HepG2 (cell line): ENCODE results near the gene FBXO2. TPM values are rescaled to one million over a fixed set of nuclear protein-coding genes. Genes with fewer than 3 reads are reported as not detected.
A peak's percentile ranks its signal among the peaks of the same experiment; 100 is the strongest.

Experiments
- ATF1 ChIP-seq: IDR thresholded peaks from 2 replicates; pipeline ENCODE4 v1.6.1; 2016; ENCODE audit warnings: mild to moderate bottlenecking, control low read depth
- ATF3 ChIP-seq: sonication (generic); formaldehyde crosslinking; IDR thresholded peaks from 2 replicates; pipeline ENCODE4 v1.4.0; 2020; ENCODE audit warnings: missing genetic modification reagents
- CCAR2 ChIP-seq: fragments of 200-400 bp; formaldehyde crosslinking; optimal IDR thresholded peaks from 2 replicates; pipeline ENCODE3; 2018; ENCODE audit warnings: low read depth, mild to moderate bottlenecking, low read length, moderate library complexity
- CCDC6 ChIP-seq: sonication (generic); formaldehyde crosslinking; IDR thresholded peaks from 2 replicates; pipeline ENCODE4 v1.8.1; 2022; ENCODE audit warnings: mild to moderate bottlenecking, missing genetic modification reagents, moderate library complexity
- CEBPB ChIP-seq: IDR thresholded peaks from 2 replicates; pipeline ENCODE4 v1.6.1; 2011; ENCODE audit warnings: low read depth, low read length, improper control_type of control experiment, borderline replicate concordance
- E2F5 ChIP-seq: sonication (generic); formaldehyde crosslinking; conservative IDR thresholded peaks from 2 replicates; pipeline ENCODE4 v1.4.0; 2020; ENCODE audit warnings: missing genetic modification reagents
- ELF3 ChIP-seq: IDR thresholded peaks from 2 replicates; pipeline ENCODE4 v1.6.1; 2016; ENCODE audit warnings: missing genetic modification reagents, missing compliant biosample characterization
- HDAC6 ChIP-seq: fragments of 200-600 bp; sonication (generic); IDR thresholded peaks from 2 replicates; pipeline ENCODE4 v1.7.0; 2017; ENCODE audit warnings: mild to moderate bottlenecking, antibody characterized with exemption, low read length, low read depth
- HHEX ChIP-seq: IDR thresholded peaks from 2 replicates; pipeline ENCODE4 v1.6.1; 2016; ENCODE audit warnings: control low read depth
- HINFP ChIP-seq: sonication (generic); formaldehyde crosslinking; IDR thresholded peaks from 2 replicates; pipeline ENCODE4 v1.4.0; 2020; ENCODE audit warnings: low read depth, mild to moderate bottlenecking, missing genetic modification reagents
- KDM1A ChIP-seq: IDR thresholded peaks from 2 replicates; pipeline ENCODE4 v1.6.1; 2016; ENCODE audit warnings: missing compliant biosample characterization
- KLF9 ChIP-seq: IDR thresholded peaks from 2 replicates; pipeline ENCODE4 v1.6.1; 2016; ENCODE audit warnings: low read depth
- MYC ChIP-seq: sonication (generic); formaldehyde crosslinking; IDR thresholded peaks from 2 replicates; pipeline ENCODE4 v1.9.0; 2021; ENCODE audit warnings: missing genetic modification reagents, borderline replicate concordance
- NBN ChIP-seq: fragments of 450-650 bp; conservative IDR thresholded peaks from 2 replicates; pipeline ENCODE4 v1.6.1; 2017
- STAT6 ChIP-seq: sonication (generic); formaldehyde crosslinking; IDR thresholded peaks from 2 replicates; pipeline ENCODE4 v1.4.0; 2020; ENCODE audit warnings: missing genetic modification reagents, mild to moderate bottlenecking, borderline replicate concordance
- TOE1 ChIP-seq: sonication (generic); formaldehyde crosslinking; IDR thresholded peaks from 2 replicates; pipeline ENCODE4 v1.4.0; 2020; ENCODE audit warnings: mild to moderate bottlenecking, missing genetic modification reagents
- ZBTB7B ChIP-seq: sonication (generic); formaldehyde crosslinking; IDR thresholded peaks from 2 replicates; pipeline ENCODE4 v1.4.0; 2020; ENCODE audit warnings: missing genetic modification reagents
- ZFP36L1 ChIP-seq: sonication (generic); formaldehyde crosslinking; IDR thresholded peaks from 2 replicates; pipeline ENCODE4 v1.8.0; 2022; ENCODE audit warnings: mild to moderate bottlenecking, missing genetic modification reagents, moderate library complexity
- ZNF430 ChIP-seq: sonication (generic); formaldehyde crosslinking; IDR thresholded peaks from 2 replicates; pipeline ENCODE4 v1.9.0; 2021; ENCODE audit warnings: mild to moderate bottlenecking, missing genetic modification reagents
- ZNF687 ChIP-seq: sonication (generic); formaldehyde crosslinking; IDR thresholded peaks from 2 replicates; pipeline ENCODE4 v1.5.1; 2020; ENCODE audit warnings: mild to moderate bottlenecking, missing genetic modification reagents, moderate library complexity
- ZNF790 ChIP-seq: sonication (generic); formaldehyde crosslinking; IDR thresholded peaks from 2 replicates; pipeline ENCODE4 v1.8.0; 2022; ENCODE audit warnings: missing genetic modification reagents, mild to moderate bottlenecking, borderline replicate concordance
- polyA plus RNA-seq, 8 experiments: library from polyadenylated mRNA; depleted of rRNA in 3 of 8; stranded (reverse) in 7 of 8; unstranded in 1 of 8; fragments of >200 nt; fragmentation: Illumina TruSeq in 4 of 8; extraction: Trizol in 4 of 8; gene quantifications; 2 replicates each; pipeline versions ENCODE4 v1.2.1 to v1.2.3, GENCODE V29; 2011 to 2016; ENCODE audit warnings: low read depth in 4 of 8, missing spikeins in 1 of 8, mixed read lengths in 1 of 8; ENCODE audit not compliant: insufficient read depth in 1 of 8
- total RNA-seq, 5 experiments: library from RNA; depleted of rRNA; stranded (reverse); fragments of >200 nt; fragmentation: Illumina TruSeq; extraction: Trizol; gene quantifications; 2 replicates each; pipeline ENCODE4 v1.2.3, GENCODE V29; 2016; ENCODE audit warnings: low read depth in 1 of 5

FBXO2 gene
- total and polyA plus RNA-seq, 2 of the 13 experiments (the other 11 are each of a cell fraction or from before 2014, with no cell fraction given): 79.3 to 112 TPM

GRCh38 chr1:11671544-11672286, 17.5 kb upstream of the FBXO2 start (continued):
- TF ChIP-seq HINFP (CRISPR knock-in tag): no peak
- no peak; the same call in 1 of the 2 replicates for TF ChIP-seq HHEX
- TF ChIP-seq ZFP36L1 (CRISPR knock-in tag): peak; percentile 49; the same call in 1 of the 2 replicates
- TF ChIP-seq STAT6 (CRISPR knock-in tag): peak; percentile 77; the same call in 1 of the 2 replicates
- no peak for TF ChIP-seq ATF3 (CRISPR knock-in tag)
- TF ChIP-seq ELF3: peak; percentile 64
- TF ChIP-seq HDAC6: no peak
- no peak for TF ChIP-seq ZNF790 (CRISPR knock-in tag)
- no peak for TF ChIP-seq E2F5
- TF ChIP-seq NBN: no peak
- TF ChIP-seq ATF1: no peak
- TF ChIP-seq KLF9 (CRISPR knock-in tag): no peak
- TF ChIP-seq TOE1: no peak
- no peak for TF ChIP-seq CCAR2
- TF ChIP-seq ZNF430: 0 out of 2 replicates have a peak, but pooled peaks have one; percentile 12
- TF ChIP-seq CEBPB: no peak
- peak; percentile 43; the same call in 1 of the 2 replicates for TF ChIP-seq ZBTB7B (CRISPR knock-in tag)
- peak; percentile 90 for TF ChIP-seq ZNF687 (CRISPR knock-in tag)
- no peak for TF ChIP-seq KDM1A (CRISPR knock-in tag)
- TF ChIP-seq MYC (CRISPR knock-in tag): peak; percentile 48; the same call in 1 of the 2 replicates
- 0 out of 2 replicates have a peak, but pooled peaks have one; percentile 47 for TF ChIP-seq CCDC6
